Activated CD4-positive, alpha-beta T cell treated with anti-CD3 and anti-CD28 coated beads, Interleukin-2, amount 50 U/mL, for 24 hours (primary cell): ENCODE data around the gene GLI3.

Source experiments
- DNase-seq, 2 donors: peaks; one replicate each; pipeline ENCODE4 v3.0.0-alpha.2; 2020; ENCODE audit warnings: low read depth in 1 of 2, low spot score in 1 of 2

Gene GLI3

DNA sequence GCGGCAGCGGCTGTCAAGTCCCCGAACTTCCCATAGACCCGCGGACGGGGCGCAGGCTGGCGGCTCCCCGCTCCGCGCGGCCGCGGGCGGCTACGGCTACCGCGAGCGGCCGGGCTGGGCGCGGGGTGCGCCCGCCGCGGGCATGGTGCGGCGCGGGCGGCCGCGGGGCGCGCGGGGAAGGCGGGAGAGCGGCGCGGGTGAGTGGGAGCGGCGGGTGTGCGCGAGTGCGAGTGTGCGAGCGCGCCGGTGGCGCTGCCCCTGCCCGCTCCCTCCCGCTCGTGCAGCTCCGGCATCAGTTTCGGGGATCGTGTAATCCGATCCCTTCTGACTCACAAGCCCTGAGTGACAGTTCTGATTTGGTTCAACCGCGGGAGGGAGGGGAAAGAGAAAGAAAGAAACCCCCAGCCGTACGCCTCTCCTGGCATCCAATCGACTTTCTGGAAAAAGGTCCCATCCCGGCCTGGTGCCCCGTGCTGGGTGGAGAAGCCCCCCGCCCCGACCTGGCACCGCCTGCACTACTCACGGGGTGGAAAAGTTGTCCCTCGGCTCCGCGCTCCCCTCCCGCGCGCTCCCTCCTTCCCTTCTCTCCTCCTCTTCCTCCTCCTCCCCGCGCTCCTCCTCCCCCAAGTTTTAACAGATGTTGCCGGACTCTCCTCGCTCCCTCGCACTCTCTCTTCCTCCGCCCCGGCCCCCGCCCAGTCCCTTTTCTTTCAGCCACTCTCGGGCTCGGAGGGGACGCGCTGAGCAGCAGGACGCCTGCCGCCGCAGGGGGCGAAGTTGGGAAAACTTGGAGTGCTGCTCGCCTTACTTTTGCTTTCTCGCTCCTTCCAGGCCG lies at the start of gene GLI3:
TSS of gene GLI3 (minus strand) at position 234 of the 835 bp plus-strand sequence. CDS start 13,956 bp downstream, outside the sequence.
- no peak for DNase-seq

DNA sequence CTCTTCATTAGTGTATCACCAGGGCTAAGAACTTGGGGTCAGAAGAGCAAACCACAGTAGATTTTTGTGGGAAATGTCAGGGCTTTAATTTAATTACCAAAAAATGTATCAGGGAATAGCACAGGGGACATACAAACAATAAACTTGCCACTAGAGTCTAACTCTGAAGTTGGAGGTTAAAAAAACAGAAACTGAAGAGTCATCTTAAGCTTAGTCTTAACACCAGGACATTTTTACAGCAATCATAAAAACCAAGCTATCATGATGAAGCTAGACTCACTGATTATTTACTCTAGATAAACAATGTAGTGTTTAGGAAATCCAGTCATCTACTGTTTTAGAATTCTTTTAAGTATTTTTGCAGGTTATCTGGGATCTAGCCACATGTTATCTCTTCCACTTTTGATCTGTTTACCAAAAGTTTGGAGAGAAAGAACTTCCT lies 48.4 kb upstream of the GLI3 start:
- no peak for DNase-seq

DNA sequence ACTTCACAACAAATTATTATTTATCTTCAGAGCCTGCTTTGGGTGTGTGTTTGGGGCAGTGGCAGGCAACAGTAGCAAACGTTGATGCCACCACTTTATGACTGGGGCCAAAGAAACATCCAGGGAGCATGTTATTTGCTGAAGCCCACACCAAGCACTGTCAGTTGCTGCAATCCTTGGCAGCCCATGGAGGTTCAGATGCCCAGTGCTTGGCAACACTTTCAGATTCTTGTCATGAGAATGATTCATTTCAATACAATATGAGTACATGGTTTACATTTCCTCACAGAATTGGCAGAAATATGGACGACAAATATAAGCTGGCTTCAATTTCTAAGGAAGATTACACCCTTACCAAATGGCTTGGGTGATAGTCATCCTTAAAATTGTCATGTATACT lies 46.5 kb upstream of the GLI3 start:
- DNase-seq, result no peak

DNA sequence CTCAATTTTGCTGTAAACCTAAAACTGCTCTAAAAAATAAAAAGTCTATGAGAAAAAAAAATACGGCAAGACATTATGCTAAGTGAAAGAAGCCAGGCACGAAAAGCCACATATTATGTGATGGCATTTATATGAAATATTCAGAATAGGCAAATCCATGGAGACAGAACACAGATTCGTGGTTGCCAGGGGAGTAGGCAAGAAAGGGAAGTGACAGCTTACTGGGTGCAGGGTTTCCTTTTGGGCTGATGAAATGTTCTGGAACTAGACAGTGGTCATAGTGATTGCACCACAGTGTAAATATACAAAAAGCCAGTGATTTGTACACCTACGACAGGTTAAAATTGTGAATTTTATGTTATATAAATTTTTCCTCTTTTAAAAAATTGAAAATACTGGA lies 41.3 kb upstream of the GLI3 start:
- no peak for DNase-seq

DNA sequence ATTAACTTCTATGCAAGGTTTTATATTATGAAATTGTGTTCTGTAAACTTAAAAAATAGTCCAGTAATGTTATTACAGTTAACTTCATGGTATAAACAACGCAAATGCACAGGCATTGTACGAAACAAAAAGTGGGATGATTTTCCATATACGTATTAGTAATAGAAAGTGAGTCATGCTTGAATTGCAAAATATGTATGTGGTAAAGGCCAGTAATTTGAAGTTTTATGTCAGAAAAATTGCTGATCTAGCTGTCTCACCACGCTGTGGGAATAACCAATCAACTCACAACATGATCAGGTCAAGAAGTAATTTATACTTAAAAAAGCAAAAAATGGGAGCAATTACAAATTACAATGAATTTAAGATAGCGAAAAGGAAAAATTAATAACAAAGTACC lies 37.0 kb upstream of the GLI3 start:
- no peak for DNase-seq

DNA sequence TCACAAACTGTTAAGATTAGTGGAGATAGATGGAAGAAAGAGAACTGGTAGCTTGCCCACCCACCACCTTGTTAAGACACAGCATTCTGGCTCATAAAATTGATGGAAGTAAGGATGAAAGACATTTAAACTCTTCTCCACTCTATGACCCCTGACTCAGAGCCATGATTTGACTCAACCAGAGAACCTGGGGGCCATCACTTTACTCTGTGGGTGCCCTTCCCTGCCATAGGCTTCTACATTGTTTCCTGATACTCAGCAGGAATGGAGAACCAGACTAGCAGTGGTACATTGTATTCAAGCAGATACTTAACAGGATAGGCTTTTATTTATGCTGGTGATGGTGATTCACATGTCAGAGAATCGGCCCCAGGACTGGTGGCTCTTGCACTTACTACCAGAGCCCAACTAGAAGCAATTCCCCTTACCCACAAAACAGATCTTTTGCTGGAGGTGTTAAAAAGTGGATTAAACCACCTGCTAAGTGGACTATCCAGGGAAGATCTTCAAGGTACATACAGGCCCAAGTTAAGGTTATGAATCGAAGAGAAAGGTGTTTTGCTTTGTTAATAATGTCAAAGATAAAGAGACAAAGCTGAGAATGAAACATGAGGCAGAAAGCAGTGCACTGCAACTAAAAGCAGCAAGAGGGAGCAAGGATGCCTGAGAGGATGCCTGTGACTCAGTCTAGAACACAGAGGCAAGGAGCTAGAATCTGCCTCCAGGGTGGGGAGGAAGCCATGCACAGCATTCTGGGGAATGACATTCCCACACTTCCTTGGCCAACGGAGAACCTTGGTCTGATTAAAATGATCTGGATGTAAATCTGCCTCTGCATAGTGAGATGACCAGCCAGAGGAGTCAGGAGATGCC lies 36.0 kb upstream of the GLI3 start:
- DNase-seq, result no peak

DNA sequence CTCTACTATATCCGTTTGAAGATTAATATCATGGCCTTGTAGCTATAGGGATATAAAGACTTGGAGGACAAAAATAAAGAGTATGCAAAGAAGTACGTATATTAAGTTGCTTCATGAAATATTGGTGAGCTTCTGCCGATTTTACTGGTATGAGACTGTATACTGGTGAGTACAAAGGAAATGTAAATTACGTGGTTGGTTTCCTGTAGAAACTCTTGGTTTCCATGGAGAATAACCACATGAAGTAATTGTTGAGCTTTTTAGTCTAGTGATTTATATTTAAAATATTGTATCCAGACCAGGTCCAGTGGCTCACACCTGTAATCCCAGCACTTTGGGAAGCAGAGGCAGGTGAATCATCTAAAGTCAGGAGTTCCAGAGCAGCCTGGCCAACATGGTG lies 32.2 kb upstream of the GLI3 start:
- no peak for DNase-seq

DNA sequence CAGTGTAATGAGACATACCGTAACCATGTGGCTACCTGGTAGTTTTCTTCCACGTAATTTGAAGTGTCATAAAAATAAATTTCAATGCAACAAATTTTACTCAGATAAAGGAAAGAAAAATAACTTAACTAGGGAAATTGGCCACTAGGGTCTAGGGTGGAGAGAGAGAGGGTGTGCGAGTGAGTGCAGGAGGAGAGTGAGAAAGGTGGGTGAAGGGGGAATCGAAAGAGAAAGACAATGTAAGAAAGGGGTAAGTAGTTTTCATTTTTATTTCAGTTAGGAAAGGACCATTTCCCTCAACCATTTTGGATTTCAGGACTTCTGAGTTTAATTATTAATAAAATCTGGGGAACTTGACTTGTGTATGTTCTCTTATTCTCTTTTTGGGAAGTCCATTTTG lies 27.7 kb upstream of the GLI3 start:
- no peak for DNase-seq

DNA sequence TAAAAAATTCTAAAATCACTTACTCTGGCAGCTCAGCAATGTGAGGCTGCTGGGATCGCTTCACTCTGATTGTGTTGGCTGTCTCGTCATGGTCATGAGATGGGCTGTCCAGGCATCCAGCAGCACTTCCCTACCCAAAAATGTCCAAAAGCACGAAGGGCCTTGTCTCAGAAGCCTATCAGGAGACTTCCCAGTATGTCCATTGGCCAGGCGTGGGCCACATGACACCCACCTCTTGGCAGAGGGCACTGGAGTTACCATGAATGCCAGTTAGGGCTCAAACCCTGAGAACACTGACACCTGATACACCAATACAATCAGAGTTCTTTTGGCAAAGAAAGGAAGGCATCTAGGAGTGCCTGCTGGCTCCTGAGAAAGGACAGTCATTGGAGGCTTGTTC lies 27.0 kb upstream of the GLI3 start:
- DNase-seq, result no peak

DNA sequence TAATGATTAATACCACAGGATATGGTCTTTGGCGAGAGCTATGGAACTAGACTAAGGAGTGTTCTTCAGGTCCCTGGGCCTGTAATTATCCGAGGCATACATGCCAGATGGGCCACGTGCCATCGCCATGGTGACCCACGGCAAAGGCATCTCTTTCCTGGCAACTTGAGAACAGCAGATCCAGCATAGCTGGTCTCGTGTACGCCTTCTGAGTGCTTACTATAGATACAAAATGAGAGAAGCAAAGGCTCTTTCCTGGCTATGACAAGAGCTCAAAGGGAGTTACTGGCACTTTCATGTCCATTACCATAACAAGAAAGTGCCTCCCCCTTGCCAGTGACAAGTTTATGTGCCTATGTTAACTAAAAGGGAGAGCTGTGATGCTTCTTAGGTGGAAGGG lies 26.0 kb upstream of the GLI3 start:
- no peak for DNase-seq

DNA sequence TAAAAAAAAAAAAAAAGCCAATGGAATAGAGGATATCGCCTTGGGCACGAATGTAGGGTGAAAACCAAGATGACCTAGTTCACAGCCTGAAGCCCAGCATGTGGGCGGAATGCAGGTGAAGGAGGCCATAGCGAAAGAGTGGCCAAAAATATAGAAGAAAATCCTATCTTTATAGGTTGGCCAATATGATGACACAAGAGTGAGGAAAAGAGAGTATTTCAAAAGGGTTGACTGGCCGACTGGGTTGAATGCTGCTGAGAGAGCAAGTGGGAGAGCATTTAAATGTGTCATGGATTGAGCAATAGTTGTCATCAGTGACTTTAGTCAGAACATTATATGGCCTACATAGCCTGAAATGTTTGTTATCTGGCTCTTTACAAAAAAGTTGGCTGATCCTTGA lies 17.2 kb upstream of the GLI3 start:
- no peak for DNase-seq

DNA sequence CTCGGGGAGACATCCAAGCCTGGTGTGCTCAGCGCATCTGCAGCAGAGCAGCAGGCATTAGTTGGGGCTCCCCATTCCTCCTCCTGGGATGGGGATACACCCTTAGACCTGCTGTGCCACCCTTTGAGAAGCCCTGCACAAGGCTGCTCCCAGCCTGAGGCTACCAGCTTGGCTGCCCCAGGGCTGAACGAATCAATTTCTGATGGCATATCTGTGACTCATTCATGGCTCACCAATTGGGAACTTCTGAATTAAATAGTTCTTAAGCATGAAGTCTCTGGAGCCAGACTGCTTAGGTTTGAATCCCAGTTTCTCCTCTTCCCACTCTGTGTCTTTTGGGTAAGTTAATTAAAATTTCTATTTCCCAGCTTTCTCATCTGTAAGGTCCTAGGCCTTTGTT lies 16.3 kb upstream of the GLI3 start:
- no peak for DNase-seq

DNA sequence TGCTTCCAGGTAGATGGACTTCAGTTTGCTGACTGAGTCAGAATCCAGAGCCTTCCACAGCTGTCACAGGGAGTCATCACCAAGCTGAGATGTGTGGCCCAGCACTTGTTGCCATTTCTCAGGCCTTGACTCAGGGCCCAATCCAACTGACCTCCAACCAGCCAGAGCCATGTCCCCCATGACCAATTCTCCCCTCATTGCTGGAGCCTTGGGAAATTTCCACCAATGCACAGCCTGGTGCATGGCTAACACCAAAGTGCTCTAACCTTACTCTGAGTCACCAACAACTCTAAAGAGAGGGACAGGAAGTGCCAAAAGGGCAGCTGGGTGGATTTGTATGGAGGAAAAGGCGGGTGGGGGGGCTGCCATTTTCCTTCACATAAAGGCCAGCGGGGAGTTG lies 13.4 kb upstream of the GLI3 start:
- no peak for DNase-seq

DNA sequence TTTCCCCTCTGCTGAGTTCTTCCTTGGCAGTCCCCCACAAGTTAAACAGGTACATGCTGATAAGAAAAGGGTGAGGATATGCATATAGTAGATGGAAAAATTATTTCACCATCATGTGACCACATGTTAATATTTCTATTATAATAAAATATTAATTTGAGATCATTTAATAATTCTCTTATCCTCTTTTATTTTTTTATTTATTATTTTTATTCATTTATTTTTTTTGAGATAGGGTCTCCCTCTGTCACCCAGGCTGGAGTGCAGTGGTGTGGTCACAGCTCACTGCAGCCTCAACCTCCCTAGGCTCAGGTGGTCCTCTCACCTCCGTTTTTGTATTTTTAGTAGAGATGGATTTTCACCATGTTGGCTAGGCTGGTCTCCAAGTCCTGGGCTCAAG lies 11.6 kb upstream of the GLI3 start:
- no peak for DNase-seq

DNA sequence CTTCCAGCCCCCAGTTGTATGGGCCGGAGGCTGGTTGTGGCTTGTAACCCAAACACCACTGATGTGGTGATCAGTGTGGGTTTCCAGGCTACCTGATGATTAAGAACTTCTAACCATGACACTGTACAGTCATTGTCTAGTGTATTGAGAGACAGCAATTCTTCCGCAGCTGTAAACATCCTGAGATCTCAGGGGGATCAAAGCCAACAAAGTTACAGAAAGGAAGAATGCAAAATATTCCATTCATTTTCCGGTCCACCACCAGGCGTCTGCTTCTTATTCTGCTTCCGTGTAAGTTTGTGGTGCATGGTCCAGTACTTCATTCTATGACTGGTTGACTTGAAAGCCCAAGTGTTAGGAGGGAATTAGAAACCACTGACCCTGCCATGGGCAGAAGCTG lies 10.3 kb upstream of the GLI3 start:
- DNase-seq, result no peak

DNA sequence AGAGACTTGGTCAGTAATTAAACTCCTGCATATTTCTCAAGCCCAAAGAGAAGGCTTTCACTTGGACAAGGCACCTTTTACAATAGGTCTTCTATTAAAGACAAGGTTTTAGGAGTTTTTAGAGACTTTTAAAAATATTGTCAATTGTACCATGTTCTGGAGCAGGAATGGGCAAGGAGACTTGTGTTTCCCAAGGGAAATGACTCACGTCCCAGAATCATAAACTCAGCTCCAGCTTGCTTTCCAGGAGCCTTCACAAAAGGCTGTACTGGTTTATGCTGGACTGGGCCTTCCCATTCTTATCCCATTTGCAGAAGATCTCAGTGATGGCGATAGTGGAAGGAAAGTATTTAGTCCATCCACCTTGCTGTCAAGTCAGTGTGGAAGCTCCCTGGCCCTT lies 7.8 kb upstream of the GLI3 start:
- no peak for DNase-seq

DNA sequence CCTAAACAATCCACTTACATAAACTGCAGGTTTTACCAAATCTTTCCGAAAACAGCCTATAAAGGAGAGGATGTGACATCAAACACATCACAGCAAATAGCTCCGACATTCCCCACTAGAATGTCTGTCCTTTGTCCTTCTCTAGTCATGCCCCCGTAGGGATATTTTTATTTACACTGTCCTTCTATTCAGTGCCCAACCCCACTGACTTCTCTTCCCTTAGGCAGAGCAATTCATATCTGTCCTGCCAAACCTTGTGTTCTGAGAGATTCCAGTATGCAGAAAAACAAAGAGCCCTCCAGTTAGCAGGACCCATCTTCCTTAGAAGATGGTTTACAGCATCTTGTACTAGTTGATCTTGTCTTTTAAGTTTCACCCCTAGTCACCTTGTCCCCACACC lies 5.4 kb upstream of the GLI3 start:
- DNase-seq, result no peak

DNA sequence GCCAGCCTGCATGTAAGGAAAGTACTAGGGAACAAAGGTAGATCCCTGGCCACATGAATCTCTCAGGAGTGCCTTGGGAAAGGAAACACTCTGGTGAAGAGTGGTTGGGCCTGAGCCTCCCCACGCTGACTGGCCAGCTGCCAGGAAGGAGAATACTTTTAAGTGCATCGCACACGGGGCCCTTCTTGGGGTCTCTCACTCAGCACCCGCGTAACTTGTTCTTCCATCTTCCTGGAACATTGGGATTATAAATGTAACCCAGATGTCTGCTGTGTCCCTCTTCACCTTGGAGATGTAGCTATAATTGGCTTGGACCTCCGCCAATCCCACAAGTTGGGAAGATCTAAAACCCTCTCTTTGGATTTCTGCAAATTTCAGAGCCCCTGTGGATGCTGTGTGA lies 4.4 kb upstream of the GLI3 start:
- no peak for DNase-seq

DNA sequence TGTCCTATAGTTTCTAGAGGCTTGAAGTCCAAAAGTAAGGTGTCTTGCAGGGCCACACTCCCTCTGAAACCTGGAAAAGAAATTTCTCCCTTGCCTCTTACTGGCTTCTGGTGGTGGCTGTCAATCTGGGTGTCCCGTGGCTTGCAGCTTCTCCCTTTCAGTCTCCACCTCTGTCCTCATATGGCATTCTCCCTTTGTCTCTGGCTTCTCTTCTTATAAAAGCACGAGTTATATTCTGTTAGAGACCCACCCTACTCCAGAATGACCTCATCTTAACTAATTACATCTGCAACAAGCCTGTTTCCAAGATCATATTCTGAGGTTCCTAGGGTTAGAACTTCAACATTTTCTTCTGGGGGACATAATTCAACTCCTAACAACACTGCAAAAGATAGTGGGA lies 3.4 kb upstream of the GLI3 start:
- no peak for DNase-seq

DNA sequence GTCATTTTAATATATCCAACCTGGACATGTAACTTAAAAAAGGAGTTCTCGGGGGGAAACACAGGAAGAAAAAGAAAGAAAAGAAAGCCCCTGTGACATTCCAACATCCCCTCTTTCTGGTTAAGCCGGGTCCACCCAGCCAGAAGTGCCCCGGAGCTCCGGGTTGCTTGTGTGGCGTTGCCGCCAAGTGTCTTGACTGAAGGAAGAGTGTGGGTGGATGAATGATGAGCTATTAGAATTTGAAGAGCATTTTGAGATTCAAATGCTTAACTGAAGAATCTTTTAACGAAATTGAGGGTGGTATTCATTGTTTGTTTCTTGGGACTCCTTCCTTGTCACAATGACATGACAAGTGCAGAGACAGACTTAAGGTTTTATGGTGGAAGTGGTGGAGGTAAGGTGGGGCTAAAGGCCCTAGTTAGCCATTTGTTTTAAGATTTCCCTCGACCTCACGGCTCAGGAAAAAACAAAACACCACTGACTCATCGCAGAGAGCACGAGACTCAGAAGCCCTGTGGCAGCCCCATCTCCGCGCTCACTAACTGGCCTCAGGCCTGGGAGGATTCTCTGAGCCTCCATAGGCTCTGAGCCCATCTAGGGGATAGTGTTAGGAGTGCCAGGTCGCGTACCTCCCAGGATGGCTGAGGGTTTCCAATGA lies 1.8 kb upstream of the GLI3 start:
- DNase-seq, result no peak

DNA sequence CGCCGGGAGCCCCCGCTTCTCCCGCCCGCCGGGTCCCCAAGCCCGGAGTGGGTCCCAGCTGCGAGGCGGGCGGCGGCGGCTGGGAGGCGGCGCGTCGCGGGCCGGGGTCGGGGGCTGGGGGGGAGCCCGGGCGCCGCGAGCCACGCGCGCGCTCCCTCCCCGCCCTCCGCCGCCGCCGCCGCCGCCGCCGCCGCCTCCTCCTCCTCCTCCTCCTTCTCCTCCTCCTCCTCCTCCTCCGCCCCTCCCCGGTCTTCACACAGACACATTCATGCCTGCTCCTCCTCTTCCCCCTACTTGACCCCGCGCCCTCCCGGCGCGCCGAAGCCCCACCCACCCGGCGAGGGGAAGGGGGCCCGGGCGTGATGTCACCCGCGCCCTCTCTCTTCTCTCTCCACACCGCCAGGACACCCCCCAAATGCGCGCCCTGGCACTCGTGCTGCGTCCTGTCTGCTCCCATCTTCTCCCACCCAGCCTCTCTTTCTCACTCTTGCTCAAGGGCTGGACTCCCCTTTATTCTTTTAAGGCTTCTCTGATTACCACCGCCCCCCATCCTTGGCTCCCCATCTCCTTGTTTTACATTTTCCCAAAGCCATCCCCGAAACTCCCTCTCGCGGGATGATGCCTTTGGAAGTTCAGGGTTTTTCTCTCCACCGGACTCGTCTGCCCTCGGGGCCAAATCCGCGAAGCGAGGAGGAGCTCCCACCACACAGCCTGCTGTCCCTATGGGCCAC lies 967 bp upstream of the GLI3 start:
- no peak for DNase-seq
